HG02943 (cell line): ENCODE measurements around the gene BAK1.
A peak's percentile ranks its signal among the peaks of the same experiment; 100 is the strongest.
"Not testable (repeated sequence)": the region's sequence is repeated elsewhere in the genome, so short reads cannot be mapped to it uniquely, and the experiment has no call there.

Experiments used
- ATAC-seq: cut with Tn5 transposase; IDR thresholded peaks from one replicate; pipeline ENCODE4 v1.9.1; 2021; ENCODE audit warnings: mild to moderate bottlenecking, low read depth, moderate library complexity; ENCODE audit not compliant: unreplicated experiment

BAK1 gene

GRCh38 chr6:33609528-33609927 is 29.5 kb upstream of the BAK1 start:
- ATAC-seq = no peak

- ATAC-seq = no peak
Measured at GRCh38 chr6:33609019-33609418, 28.9 kb upstream of the BAK1 start.

DNA sequence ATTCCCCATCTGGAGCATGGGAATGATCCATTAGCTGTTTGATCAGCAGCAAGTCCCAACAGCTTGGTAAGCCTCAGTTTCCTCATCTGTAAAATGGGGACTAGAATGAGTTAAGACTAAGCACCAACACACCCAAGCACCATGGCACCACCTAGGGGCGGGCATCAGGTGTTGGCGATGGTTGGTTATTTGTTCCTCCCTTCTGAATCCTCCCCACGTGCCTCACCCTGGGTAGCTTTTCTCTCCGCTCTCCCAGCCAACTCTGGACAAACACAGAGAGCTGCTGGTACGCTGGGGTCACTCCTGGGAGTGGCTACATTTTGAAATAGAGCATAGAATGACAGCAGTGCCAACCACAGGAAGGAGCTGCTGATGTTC is 27.7 kb upstream of the BAK1 start:
- ATAC-seq = no peak

- no peak for ATAC-seq
Measured at GRCh38 chr6:33607126-33607783, 27.2 kb upstream of the BAK1 start.

DNA sequence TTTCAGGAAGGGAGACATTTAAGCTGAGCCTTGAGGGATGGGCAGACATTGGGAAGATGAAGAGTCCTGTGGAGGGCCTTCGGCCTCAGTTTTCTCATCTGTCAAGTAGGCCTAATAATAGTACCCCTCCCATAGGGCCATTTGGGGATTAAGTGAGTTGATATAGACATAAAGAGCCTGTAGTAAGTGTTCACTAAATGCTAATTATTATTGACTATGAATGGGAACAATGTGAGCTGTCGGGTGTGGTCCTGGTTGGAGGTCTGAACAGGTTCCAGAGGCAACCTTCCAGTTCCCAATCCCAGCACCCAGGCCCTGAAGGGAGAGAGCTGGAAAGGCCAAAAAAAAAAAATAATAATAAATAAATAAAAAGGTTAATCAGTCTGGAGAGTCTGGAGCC is 26.6 kb upstream of the BAK1 start:
- ATAC-seq = no peak

DNA sequence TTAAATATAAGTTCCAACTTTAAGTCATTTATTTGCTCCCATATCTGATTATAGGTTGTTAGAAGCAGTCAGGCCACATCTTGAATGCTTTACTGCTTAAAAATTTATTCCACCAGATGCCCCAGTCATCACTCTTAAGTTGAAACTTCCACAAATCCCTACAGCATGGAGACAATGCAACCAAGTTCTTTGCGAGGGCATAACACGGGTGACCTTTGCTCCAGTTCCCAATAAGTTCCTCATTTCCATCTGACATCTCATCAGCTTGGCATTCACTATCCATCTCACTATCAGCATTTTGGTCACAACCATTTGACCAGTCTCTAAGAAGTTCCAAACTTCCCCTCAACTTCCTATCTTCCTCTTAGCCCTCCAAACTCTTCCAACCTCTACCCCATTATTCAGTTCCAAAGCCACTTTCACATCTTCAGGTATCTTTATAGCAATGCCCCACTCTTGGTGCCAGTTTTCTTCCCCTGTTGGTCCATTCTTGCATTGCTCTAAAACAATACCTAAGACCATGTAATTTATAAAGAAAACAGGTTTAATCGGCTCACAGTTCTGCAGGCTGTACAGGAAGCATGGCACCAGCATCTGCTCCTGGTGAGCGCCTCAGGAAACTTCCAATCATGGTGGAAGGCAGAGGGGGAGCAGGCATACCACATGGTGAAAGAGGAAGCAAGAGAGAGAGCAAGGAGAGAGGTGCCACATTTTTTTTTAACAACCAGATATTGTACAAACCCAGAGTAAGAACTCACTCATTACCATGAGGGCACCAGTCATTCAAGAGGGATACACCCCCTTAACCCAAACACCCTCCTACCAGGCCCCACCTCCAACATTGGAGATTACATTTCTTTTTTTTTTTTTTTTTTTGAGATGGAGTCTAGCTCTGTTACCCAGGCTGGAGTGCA is 25.1 kb upstream of the BAK1 start:
- no peak for ATAC-seq

- no peak for ATAC-seq
Measured at GRCh38 chr6:33602180-33602579, 22.1 kb upstream of the BAK1 start.

- no peak for ATAC-seq
Measured at GRCh38 chr6:33600761-33601160, 20.7 kb upstream of the BAK1 start.

- ATAC-seq = no peak
Measured at GRCh38 chr6:33599413-33599938, 19.4 kb upstream of the BAK1 start.

DNA sequence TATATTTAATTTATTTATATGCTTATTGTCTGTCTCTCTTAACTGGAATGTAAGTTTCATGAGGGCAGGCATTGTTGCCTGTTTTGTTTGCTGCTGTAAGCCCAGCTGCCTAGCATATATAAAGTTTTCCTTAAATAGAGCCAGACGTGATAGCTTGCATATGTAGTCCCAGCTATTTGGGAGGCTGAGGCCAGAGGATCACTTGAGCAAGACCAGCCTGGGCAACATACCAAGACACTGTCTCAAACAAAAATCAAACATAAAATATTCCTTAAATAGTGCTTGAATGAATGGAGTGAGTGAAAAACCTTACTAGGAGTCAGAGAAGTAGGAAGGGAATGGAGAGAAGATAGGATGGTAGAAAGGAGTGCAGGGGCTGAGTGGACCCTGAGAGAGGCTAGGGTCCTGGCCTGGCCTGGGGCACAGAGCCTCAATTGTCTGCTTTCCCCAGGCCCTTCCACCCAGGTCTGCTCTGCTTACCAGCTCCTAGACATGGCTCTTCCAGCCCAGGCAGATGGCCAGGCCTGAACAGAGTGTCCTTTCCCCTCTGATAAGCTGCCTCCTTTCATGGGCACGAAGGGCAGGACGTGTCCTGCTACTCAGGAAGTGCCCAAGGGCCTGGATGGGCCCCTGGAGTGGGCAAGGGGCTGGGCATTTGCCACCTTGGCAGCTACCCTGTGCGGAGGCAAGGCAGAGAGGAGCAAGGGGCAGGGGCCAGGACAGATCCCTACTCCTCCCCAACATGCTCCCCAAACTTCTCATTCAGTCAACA is 17.7 kb upstream of the BAK1 start:
- no peak for ATAC-seq

- ATAC-seq = not testable (repeated sequence)
Measured at GRCh38 chr6:33596894-33597293, 16.8 kb upstream of the BAK1 start.

DNA sequence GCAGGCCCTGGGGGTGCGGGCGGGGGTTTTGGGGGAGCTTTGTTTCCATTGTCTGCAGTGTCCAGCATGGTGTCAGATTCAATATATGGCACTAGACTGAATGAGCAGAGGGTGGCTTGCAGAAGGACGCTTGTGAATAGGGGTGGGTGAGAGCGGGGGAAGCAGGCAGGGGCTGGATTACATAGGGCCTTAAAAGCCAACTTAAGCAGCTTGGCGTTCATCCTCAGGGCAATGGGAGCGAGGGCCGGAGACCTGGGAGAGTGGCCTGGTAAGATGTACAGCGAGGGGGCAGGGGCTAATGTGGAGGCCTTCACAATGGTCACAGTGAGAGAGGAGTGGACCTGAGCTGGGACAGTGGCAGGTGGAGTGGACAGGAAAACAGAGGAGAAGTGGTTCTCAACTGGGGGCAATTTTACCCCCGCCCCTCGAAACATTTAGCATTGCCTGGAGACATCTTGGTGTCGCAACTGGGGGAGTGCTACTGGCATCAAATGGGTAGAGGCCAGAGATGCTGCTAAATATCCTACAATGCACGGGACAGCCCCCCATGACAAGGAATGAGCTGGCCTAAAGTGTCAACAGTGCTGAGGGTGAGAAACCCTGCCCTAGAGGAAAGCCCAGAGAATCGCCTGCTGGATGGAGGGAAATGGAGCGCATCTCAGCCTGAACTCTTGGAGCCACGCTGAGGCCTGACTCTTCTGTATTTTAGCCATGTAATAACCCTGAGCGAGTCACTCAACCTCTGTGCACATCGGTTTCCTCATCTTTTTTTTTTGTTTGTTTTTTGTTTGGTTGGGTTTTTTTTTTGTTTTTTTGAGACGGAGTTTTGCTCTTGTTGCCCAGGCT is 15.1 kb upstream of the BAK1 start:
- ATAC-seq = no peak

- no peak for ATAC-seq
Measured at GRCh38 chr6:33593414-33593727, 13.3 kb upstream of the BAK1 start.

DNA sequence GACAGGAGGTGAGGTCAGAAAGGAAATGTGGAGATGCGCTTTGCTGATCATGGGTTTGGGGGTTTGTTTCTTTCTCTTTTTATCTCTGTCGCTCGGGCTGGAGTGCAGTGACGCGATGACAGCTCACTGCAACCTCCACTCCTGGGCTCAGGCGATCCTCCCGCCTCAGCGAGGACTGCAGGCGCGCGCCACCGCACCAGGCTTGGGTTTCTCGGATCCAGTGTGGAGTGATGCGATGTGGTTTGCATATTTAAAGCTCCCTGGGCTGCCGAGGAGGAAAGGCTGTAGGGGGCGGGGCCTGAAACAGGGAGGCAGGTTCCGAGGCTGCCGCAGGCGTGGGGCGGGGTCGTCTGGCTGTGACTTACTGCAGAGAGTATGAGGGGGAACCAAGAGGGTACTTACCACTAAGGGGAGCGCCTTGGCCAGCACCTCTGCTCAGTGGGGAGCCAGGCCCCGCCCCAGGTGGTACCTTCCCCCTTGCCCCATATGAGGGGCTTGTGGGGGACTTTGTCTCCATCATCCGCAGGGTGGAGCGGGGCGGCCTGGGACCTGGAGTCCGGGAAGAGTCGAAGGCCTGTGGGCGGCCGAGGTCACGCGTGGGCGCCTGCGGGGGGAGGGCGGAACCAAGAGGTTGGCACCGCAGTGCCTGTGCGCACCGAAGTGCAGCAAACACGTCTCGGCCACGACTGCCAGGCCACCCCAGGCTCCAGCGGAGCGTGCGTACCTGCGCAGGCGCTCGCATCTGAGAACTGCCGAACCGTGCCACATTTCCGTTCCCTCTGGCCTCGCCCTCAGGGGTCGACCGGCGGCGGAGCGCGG is 12.7 kb upstream of the BAK1 start:
- ATAC-seq = peak; percentile 44

- ATAC-seq = no peak
Measured at GRCh38 chr6:33592280-33592594, 12.2 kb upstream of the BAK1 start.

DNA sequence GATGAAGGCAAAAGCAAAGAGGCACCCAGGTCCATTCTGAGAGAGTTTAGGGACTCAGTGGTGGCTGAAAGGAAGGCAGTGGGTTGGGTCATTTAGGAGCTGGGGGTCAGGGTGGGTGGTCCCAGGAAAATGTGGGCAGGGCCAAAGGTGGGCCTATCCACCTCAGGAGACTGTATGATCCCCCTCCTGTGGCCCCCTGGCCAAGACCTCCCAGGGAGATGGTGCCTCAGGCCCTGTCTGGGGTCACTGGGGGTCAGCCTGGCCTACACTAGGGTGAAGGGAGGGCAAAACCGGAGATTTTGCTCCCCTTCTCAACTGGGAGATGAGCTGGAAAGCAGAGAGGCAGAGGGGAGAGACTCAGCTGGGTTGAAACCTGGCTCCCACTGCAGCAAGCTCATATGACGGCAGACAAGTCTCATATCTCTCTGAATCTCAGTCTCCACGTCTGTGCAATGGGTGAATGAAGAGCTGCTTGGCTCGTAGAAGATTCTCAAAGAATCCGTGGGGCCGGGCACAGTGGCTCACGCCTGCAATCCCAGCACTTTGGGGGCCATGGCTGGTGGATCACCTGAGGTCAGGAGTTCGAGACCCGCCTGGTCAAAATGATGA is 11.5 kb upstream of the BAK1 start:
- no peak for ATAC-seq

DNA sequence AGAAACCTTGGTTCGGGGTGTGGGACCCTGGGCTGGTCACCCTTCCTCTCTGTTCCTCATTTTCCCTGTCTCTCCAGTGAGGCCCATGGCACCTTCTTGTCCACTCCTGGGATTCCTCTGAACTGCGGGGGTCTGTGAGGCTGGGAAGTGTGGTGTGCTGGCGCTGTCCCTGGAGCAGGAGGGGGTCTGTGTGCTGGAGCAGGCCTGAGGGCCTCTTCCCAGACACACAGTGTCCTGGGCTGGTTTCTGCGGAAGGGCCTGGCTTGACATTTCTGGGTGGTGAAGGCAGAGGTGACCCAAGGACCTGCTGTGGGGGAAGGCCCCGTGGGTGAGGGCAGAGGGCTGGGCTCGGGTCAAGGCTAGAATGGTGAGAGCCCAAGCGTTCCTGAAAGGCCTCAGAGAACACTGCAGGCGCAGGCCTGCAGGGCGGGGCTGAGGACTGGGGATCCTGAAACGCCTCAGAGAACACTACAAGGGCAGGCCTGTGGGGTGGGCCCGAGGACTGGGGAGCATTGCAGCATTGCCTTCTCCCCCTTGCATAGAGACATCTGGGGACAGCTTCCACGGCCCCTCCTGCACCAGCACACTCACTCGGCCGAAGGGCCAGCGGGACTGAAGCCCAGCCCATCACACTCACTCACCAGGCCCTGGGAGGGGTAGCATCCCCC is 10.6 kb upstream of the BAK1 start:
- ATAC-seq = no peak

DNA sequence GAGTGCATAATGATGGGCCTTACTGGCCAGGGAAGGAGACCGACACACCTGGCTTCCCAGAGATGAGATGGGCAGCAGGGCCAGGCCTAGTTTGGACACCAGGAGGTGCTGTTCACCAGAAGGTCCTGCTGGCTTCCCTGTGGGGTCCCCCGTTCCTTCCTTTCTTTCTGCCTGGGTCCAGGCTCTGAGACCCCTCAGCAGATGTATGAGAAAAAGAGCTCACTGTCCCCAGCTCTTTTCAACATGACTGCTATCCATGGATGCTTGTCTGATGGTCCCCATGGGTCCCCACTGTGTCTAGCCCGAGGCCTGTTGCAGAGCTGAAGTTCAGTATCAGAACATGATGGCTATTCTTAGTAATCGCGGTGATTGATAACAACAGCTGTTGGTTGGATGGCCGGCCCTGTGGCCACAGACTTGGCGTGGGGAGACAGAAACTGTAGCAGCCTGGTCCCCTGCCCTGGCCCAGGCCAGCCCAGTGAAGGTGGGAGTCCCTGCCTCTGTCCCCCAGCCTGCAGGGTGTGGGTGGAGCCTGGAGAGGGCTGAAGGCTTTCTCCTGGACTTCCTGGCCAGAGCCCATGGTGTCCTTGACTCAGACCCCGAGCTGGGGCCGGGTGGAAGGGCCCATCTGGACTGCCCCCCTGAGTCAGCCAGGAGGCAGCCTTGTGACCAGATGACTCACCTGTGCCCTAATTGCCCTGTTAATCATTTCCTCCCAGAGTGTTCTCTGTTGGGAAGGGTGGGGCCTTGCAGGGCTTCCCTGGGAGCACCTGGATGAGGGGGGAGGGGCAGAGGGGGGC is 9.9 kb upstream of the BAK1 start:
- ATAC-seq = no peak
